ENCODE data around the gene POLG2. TPM values are rescaled to one million over a fixed set of nuclear protein-coding genes. Genes with fewer than 3 reads are reported as not detected.
A peak's percentile ranks its signal among the peaks of the same experiment; 100 is the strongest.

POLG2 gene
- total RNA-seq, 4 donors from 2014 or later: 5.9 to 17.1 (median 10.3) TPM

DNA sequence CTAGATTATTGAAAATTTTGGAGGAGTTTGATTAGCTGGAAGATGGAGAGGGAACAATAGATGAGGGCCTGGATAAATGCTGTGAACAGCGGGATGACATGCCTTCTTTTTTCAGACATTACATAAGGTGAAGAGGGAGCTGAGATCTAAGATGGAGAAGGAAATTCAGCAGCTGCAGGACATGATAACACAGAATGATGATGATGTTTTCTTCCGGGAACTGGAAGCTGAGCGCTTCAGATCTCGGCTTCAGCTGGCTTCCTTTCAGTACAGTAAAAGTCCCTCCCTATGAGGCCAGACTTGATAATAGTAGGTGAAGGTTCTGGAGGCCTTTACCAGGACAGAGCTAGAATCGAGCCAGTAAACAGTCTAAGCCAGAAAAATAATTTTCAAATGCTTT, 40.6 kb upstream of the POLG2 start:
- H3K27me3 ChIP-seq: no peaks in the 10 kb centered on the region
- H3K4me1 ChIP-seq: no peaks in the 10 kb centered on the region
- H3K27ac ChIP-seq: no peak overlapping the region
- TF ChIP-seq EP300 (IDR thresholded peaks at IDR 0.05) (no peak), POLR2A (IDR thresholded peaks at IDR 0.05) (no peak), CTCF (IDR thresholded peaks at IDR 0.05) (no peak)
- no peak for DNase-seq (ENCODE audit: low spot score in 2 of 2)
- H3K4me3 ChIP-seq: no peak overlapping the region
- H3K36me3 ChIP-seq: peaks cover 2 to 97% (median 15%) of the 10 kb centered on the region in 3 donors
- H3K9me3 ChIP-seq: no peaks in the 10 kb centered on the region
- 71 to 74% methylated on average over 5 of the region's 5 CpGs for WGBS, 2 donors

DNA sequence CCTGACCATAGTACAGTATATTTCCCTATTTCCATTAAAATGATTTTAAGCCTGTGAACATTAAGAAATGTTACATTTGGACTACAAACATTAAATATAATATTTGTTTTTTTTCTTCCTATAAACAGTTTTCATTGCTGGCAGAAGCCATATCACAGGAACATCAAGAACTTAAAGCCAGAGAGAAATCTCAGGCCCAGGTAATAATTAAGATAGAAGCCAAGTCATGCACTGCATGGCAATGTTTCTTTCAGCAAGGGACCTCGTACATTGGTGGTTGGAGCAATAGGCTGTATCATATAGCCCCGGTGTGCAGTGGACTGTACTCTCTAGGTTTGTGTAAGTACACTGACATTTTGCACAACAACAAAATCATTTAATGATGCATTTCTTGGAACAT, 40.1 kb upstream of the POLG2 start:
- Histone ChIP-seq H3K4me3 (no peak overlapping the region), H3K9me3 (no peaks in the 10 kb centered on the region), H3K27ac (no peak overlapping the region), H3K4me1 (no peaks in the 10 kb centered on the region), H3K36me3 (peaks cover 2 to 98% (median 21%) of the 10 kb centered on the region in 3 donors), H3K27me3 (no peaks in the 10 kb centered on the region)
- no peak for DNase-seq (ENCODE audit: low spot score in 2 of 2)
- TF ChIP-seq CTCF (IDR thresholded peaks at IDR 0.05) (no peak), EP300 (IDR thresholded peaks at IDR 0.05) (no peak), POLR2A (IDR thresholded peaks at IDR 0.05) (no peak)
- WGBS, 2 donors: 82 to 84% methylated on average over 2 of the region's 2 CpGs

GRCh38 chr17:64535357-64535756, 38.5 kb upstream of the POLG2 start:
- TF ChIP-seq EP300 (IDR thresholded peaks at IDR 0.05) (no peak), POLR2A (IDR thresholded peaks at IDR 0.05) (no peak), CTCF (IDR thresholded peaks at IDR 0.05) (no peak)
- Histone ChIP-seq H3K4me1 (no peaks in the 10 kb centered on the region), H3K9me3 (no peaks in the 10 kb centered on the region), H3K4me3 (no peak overlapping the region), H3K36me3 (peaks cover 2 to 100% (median 23%) of the 10 kb centered on the region in 3 donors), H3K27me3 (no peaks in the 10 kb centered on the region), H3K27ac (peak overlapping the region in 1 of 4 donors; percentile 41)
- DNase-seq (ENCODE audit: low spot score in 2 of 2): no peak
- 54 to 66% methylated on average over 6 of the region's 6 CpGs for WGBS, 2 donors

GRCh38 chr17:64534187-64534586, 37.3 kb upstream of the POLG2 start:
- Histone ChIP-seq H3K36me3 (peaks cover 2 to 100% (median 31%) of the 10 kb centered on the region in 3 donors), H3K4me3 (no peak overlapping the region), H3K27ac (no peak overlapping the region), H3K27me3 (no peaks in the 10 kb centered on the region), H3K4me1 (no peaks in the 10 kb centered on the region), H3K9me3 (no peaks in the 10 kb centered on the region)
- TF ChIP-seq POLR2A (IDR thresholded peaks at IDR 0.05) (no peak), EP300 (IDR thresholded peaks at IDR 0.05) (no peak), CTCF (IDR thresholded peaks at IDR 0.05) (no peak)
- 69 to 78% methylated on average over 3 of the region's 3 CpGs for WGBS, 2 donors
- DNase-seq (ENCODE audit: low spot score in 2 of 2): no peak

DNA sequence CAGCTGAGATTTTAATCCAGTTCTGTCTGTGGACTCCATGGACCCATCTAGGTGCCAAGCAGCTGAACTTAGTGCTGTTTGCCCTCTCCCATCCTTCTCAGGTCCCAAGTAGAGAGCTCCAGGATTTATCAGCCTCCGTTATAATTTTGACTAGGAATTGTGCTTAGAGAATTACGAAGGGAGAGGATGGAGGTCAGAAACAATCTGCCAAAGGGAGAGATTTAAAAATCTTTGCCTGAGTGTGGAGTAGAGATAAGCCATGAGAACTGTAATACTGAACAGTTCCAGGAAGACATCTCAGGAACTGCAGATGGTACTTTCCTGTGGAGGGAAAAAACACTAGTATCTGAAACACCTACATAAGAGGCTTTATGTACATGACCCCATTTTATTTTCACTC, 36.9 kb upstream of the POLG2 start:
- Histone ChIP-seq H3K27me3 (no peaks in the 10 kb centered on the region), H3K9me3 (no peaks in the 10 kb centered on the region), H3K36me3 (peaks cover 2 to 100% (median 35%) of the 10 kb centered on the region in 3 donors), H3K4me1 (no peaks in the 10 kb centered on the region), H3K4me3 (no peak overlapping the region), H3K27ac (no peak overlapping the region)
- TF ChIP-seq EP300 (IDR thresholded peaks at IDR 0.05): no peak
- no peak for TF ChIP-seq POLR2A (IDR thresholded peaks at IDR 0.05)
- TF ChIP-seq CTCF (IDR thresholded peaks at IDR 0.05): no peak
- WGBS, 2 donors: 81 to 95% methylated on average over 2 of the region's 2 CpGs
- no peak for DNase-seq (ENCODE audit: low spot score in 2 of 2)

Data from tibial nerve (tissue), 4 donors.